Smooth muscle cell of the brain vasculature (primary cell): ENCODE results near the gene MKS1.

Experiments
- DNase-seq: peaks from one replicate; pipeline ENCODE4 v3.0.0-alpha.2; 2012; ENCODE audit warnings: low read depth, low spot score

Gene MKS1

DNA sequence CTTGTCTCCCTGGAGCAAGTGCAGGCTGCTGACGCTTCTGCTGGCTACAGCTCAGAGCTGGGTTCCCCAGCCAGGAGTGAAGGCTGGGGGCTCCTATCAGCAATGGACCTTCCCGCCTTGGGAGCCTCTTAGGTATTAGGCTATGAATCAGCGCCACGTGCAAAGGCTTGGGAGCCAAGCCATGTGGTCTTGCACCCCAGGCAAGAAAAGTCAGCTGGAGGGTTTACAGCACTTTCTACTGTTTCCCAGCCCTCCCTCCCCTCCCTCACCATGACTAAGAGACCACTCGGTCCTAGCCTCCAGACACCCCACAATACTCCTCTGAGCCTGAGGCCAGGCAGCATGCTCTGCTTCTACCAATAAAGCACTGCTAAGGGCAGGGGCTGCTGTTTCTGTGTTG lies 14.3 kb downstream of the MKS1 start:
- DNase-seq: no peak

DNA sequence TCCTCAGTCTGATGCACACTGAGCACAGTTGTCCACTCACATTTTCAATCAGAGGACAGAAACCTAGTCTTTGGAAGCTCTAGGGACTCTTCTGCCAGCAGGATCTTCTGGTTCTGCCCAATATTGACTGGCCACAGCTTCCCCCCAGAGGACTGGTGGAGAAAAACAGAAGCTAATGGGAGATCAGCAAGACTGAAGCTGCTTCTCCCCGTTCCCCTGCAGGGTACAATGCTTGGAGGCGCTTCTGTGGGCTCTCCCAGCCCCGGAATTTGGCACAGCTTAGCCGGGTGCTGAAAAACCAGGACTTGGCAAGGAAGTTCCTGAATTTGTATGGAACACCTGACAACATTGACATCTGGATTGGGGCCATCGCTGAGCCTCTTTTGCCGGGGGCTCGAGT lies 16.2 kb downstream of the MKS1 start:
- no peak for DNase-seq

DNA sequence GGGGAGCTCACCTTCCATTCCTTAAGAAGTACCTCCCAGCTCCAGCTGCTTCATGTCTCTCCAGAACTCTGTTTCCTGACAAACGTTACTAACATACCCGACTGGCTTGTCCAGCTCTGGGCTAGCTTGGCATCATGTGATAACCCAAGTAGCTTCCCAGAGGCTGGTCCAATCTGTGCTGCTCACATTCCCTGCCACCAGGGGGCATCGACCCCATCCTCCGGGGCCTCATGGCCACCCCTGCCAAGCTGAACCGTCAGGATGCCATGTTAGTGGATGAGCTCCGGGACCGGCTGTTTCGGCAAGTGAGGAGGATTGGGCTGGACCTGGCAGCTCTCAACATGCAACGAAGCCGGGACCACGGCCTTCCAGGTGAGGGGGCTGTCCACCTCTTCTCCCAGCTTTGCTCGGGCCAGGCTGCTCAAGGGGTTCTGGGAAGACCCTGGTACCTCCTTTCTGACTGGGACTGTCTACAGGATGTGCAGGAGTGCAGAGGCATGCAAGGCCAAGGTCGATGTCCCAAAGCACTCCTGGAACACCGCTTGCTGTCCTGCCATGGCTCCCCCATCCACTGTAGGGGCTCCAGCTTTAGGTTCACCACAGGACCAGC lies 18.9 kb downstream of the MKS1 start:
- DNase-seq: no peak

DNA sequence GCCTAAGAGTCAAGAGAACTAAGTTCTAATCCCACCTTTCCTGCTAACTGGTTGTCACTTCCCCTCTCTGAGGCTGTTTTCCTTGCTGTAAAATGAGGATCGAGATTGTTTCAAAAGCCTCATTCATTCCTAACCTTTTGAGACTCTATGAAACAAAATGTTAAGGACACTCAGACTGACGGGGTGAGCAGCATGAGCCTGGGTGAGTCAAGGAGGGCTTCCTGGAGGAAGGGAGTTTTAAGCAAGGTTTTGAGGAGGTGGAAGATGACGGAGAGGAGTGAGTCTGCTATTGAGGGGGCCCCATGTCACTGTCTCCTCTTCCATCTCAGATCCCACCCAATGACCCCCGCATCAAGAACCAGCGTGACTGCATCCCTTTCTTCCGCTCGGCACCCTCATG lies 22.4 kb downstream of the MKS1 start:
- no peak for DNase-seq

DNA sequence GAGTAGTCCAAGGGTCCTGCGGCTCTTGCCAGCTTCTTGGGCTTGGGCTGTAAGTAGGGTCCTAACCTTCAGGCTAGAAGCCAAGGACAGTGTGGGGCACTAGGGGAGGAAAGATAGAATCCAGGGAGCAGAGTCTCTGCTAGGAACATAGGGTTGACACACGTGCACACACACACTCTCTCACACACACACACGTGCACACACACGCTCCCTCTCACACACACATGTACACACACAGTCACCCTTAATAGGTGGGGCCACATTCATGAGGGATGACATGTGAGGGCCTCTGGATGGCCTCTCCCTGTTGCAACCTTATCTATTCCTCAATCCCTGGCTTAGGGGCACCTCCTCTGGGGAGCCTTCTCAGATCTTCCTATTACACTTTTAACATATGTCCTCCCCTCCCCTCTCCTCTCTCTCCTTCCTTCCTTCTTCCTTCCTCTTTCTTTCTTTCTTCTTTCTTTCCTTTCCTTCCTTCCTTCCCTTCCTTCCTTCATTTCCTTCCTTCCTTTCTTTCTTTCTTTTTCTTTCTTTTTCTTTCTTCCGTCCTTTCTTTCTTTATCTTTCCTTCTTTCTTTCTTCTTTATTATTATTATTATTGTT lies 23.4 kb downstream of the MKS1 start:
- no peak for DNase-seq

DNA sequence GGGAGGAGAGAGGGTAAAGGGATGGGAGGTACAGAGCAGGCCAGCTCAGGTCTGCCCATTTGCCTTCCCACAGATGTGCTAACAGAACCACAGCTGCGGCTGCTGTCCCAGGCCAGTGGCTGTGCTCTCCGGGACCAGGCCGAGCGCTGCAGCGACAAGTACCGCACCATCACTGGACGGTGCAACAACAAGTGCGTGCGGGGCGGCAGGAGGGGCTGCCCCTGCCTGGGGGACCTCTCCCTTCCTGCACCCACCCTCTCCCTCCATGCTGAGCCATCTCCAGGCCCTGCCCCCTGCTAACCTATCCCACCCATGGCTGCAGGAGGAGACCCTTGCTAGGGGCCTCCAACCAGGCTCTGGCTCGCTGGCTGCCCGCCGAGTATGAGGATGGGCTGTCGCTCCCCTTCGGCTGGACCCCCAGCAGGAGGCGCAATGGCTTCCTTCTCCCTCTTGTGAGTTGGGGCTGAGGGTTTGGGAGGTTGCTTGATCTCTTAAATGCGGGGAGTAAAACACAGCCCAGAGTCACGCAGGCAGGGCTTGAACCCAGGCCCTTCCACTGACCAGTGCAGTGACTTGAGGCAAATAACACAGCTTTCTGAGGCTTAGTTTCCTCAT lies 25.3 kb downstream of the MKS1 start:
- no peak for DNase-seq

DNA sequence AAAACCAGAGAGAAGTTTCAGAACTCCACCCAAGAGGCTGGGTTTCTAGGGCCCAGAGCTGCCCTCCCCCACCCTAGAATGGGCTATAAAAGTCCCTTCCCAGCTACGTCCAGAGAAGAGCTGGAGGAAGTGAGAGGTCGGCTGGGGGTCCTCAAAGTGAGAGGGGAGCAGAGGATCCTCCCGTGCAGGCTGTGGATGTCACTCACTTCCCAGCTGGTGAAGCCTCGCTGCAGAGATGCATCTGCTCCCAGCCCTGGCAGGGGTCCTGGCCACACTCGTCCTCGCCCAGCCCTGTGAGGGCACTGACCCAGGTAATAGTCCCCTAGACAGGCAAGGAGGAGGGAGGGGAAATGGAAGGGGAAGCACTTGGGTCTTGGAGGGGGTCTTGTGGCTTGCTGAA lies 26.4 kb downstream of the MKS1 start, which contains the start of gene EPX:
TSS of gene EPX (plus strand) at position 115 of the 400 bp plus-strand sequence. CDS start at position 236, 121 bp downstream.
- DNase-seq: no peak

DNA sequence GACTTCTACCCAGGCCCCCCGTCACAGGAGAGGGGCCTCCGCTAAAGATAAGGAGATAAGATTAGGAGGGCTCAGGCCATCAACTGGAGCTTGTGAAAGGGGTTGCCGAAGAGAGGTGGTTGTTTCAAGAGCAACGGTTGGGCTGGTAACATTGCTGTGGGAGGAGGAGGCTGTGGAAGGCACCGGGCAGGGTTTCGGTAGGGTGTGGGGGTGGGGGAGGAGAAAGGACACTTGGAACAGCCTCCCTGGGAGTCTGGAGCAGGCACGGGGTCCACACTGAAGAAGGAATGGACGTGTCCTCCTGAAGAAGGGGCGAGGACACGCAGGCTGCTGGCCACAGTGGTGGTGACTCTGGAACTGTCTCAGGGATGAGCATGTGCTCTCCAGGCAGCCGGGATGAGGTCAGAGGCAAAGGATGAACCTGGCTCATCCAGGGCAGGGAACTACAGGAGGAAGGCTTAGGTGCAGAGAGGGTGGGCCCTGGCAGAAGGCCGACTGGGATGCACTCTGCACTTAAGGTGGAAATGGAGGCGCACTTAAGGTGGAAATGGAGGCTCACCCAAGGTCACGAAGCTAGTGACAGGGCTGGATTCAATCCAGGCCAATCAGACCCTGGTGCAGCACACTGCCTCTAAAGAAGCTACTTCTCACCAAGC lies 27.7 kb downstream of the MKS1 start:
- DNase-seq: no peak

DNA sequence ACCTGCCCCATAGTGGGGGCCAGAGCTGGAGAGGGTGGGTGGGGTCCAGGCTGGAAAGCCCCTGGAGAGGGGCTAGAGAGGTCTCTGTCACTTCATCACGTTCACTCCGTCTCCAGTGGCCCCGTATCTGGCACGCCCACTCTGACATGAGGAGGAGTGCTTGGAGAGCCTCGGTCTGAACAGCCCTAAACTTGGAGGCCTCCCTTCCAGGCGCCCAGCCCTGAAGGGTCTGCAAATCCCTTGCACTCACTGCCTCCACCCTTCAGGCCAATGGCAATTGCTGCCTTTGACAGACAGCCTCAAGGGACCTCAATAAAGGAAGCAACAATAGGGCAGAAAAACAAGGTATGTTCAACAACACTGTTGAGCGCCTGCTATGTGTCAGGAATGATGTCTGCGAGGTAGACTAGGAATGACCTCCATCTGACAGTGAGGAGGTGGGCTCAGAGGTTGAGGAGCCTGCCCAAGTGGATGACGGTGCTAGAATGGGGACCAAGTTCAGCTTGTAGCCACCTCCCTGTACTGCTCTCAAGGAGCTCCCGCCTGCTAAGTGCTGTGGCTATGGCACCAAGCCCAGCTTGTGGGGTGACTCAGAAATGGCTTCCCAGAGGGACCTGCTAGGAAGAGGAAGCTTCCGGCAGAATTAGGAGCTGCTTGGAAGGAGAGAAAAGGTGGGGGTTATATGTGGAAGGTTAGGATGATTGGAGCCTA lies 29.5 kb downstream of the MKS1 start:
- no peak for DNase-seq

DNA sequence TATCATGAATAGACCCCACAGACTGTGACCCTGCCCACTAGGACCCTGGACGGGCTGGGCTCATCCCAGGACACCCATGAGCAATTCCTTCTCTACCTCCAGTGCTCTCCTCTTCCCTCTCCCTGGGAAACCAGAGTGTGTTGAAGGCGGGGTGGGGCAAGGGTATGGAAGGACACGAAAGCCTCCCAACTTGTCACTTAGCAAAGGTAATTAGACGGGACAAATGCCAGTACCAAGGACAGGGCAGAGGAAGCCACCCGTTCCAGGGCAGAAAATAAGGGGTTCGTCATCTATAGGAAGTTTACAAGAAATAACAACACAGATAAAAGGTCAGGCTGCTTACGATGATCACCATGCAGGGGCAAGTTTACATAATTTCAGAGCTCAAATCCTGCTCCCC lies 31.4 kb downstream of the MKS1 start:
- no peak for DNase-seq

DNA sequence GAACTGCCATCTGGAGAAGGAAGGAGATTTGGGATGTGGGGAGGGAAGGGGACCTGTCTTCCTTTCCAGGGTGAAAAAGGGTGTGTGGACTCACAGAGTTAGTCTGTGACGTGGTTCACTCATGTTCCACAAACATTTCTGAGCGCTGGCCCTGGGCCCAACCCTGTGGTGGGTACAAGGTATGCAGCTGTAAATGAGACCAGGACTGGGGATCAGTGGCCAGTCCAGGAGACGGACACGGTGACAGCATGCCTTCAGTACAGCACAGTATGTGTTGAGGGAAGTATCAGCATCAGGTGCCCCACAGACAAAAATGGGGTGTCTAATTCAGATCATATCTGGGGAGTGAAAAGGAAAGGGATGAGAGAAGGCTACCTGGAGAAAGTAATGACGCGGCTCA lies 32.0 kb downstream of the MKS1 start:
- no peak for DNase-seq

DNA sequence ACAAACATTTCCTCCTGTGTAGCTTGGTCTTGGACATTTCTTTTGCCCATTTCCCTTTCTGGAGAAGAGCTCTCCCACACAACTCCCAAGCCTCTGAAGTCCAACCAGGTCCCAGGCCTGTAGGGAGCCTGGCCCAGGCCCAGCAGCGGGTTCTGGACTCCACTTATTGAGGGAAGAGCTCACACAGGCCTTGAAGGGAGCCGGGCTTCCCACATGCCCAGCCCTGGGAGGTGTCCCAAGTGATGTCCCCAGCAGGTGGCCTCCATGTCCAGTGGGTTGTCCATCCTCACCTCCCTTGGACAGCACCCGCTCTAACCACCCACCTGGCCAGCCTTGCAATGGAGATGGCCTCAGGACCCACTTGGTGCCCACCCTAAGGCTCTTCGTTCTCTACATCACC lies 32.5 kb downstream of the MKS1 start:
- DNase-seq: no peak

DNA sequence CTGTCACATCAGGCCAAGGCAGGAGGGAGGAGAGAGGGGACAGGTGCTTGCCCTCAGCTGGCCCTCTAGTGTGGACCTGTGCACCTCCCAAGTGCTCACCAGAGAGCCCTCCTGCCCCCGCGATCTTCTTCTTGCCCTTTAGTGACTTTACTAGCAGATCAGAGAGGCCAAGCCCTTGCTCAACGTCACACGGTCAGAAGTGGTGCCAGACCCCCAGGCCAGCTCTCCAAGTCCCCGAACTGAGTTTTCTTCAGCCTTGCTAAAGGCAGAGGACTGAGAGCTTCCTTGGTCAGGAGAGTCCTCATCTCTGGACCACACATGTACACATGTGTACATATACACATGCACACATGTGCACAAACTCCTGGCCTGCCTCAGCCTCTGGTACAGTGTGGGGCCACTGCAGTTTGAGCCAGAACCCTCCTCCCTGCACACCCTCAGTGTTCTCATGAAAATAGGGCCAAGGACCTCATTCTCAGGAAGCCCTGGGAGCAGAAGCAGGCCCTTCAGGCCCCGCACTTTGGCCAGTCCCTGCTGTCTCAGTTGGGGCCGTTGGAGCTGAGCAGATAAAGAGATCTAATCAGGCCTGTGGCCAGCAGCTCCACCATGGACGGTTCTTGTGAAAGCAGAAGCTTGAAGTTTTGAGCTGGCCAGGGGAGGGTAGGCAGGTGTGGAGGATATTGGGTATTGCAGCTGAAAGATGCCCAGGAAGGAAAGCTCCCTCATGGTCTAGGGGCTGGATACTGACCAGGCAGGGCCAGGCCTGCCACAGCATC lies 33.9 kb downstream of the MKS1 start:
- no peak for DNase-seq

DNA sequence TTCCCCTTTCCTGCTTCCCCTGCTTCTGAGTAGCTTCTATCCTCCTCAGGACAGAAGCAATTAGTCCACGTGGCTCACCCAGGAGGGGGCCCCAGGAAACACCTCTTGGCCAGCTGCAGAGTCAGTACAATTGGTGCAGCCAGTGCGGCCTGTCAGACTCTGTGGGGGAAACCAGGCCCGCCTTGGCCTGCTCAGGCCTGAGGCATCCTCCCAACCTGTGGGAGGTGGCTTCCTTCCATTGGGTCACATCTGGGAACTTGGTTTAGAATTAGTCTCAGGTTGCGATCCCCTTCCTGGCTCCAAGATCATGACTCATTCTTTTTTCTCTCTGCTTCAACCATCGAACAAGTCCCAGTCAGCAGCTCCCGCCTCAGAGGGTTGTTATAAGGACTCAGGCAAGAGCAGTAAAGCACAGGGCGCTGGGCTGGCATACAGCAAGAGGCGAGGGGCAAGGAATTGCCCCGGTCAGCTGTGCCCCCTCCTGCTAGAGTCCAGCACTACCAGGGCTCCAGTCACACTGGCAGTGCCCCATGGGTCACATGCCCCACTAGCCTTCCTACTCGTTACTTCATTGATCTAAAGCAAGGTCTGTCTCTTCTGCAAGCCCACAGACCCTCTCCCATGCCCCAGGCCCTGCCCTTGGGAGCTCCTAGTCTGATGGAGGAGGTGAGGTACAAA lies 34.6 kb downstream of the MKS1 start:
- no peak for DNase-seq

DNA sequence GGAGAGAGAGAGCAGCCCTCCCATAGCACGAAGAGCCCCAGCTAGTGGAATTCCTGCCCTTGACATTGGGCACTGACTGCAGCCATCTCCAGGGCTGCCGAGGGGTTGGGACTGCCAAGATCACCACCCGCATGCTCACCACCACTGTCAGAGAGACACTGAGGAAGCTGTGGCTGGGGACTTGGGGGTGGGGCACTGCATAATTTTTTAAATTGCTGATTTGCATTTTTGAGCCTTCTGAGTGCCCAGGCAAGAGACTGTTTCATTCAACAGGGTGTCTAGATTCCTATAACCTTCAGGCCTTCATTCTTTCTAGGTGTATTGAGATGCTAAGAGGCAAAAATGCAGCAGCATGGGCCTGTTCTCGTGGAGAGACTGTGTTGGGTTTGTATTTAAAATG lies 35.5 kb downstream of the MKS1 start:
- DNase-seq: no peak

DNA sequence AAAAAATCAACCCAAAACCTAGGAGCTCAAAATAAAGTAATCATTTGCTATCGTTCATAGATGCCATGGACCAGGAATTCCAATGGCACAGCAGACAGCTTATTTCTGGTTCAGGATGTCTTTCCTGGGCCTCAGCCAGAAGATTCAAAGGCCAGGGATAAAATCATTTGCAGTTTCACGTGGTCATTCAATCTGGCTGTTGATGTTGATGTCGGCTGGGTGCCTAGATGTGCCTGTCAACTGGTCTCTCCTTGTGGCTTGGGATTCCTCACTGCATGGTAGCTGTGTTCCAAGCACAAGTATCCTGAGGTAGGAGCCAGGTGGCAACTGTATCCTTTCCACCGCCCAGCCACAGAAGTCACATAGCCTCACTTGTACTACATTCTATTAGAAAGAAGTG lies 37.3 kb downstream of the MKS1 start:
- no peak for DNase-seq

DNA sequence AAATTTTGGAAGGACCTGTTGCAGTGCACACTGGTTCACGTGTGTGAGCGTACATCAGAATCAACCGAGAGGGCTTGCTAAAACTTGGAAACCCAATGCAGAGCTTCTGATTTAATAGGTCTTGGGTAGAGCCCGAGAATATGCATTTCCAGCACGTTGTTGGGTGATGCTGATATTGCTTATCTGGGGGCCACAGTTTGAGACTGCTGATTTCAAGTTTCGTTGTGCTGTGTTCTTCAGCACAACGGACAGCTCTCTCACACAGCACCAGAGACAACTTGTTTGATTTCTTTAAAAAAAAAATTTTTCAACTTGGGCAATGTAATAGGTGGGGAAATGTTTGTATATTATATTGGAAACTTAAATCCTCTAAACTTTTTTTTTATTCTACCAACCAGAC lies 42.9 kb downstream of the MKS1 start:
- DNase-seq: no peak

DNA sequence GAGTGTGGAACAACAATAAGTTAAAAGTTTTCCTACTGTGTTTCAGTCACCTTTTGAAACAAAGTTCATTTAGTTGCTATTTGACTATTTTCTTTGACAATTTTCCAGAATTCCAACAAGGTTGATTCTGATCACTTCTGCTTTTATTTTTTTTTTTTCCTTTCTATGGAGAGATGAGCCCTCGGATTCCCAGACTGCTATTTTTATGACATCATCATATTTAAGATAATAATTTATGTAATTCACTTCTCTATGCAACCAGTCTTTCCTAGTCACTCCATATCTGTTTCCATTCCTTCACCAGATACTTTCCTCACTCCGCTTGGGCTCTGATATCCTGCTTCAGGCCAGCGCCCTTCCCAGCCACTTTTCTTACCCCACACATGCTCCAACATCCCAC lies 44.2 kb downstream of the MKS1 start:
- DNase-seq: no peak

DNA sequence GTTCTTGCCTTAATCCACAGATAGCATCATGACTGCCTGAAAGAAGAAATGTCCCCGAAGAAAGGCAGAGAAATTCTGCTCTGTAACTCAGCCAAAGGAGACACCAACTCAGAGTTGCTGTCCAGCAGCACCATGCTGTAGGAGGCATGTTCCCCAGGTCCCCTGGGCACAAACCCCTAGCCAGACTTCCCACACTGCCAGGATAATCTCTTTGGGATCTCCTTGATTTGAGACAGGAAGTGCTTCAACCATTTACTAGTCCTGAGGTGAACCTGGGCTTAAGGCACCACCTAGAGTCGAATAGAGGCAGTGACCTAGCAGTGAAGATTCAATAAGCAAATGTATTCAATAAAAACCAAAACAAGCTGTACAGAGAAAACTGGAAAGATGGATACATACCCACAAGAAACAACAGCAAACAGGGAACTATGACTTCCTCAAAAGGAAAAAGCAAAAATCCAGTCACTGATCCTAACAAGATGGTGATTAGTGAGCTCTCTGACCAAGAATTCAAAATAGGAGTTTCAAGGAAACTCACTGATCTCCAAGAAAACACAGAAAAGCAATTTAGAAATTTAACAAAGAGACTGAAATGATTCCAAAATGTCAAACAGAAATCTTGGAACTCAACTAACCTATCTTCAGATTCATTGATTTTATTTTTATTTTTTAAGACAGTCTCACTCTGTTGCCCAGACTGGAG lies 46.5 kb downstream of the MKS1 start:
- DNase-seq: no peak

DNA sequence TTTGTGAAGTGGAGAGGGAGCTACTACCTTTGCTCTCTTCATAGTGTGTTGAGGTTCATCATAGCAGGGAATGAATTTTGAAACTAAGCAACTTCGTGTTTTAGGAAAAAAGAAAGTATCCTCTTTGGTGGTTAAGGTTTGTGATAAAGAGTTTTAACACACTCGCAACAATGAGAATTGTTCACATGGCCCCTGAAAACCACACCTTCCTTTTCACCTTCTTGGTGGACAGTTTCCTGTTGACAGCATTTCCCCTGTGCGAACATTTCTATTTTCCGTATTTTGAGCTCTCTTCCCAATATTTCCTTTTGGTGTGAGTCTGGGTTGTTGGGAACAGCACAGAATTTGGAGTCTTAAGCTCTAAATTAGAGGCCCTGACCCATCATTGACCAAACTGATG lies 48.4 kb downstream of the MKS1 start:
- DNase-seq: no peak
